NCI-H146 treated with DMSO at 0.1 percent for 48 hours (cell line): Measurements from ENCODE around the gene KMO.

ENCODE experiments used
- DNase-seq: peaks from one replicate; lab custom pipeline; 2025; ENCODE audit not compliant: unreplicated experiment; lab: John Stamatoyannopoulos, UW

Gene KMO

GRCh38 chr1:241645199-241645598 is 113.0 kb downstream of the KMO start:
- no peak for DNase-seq
